ENCODE measurements around the gene F5.

DNA sequence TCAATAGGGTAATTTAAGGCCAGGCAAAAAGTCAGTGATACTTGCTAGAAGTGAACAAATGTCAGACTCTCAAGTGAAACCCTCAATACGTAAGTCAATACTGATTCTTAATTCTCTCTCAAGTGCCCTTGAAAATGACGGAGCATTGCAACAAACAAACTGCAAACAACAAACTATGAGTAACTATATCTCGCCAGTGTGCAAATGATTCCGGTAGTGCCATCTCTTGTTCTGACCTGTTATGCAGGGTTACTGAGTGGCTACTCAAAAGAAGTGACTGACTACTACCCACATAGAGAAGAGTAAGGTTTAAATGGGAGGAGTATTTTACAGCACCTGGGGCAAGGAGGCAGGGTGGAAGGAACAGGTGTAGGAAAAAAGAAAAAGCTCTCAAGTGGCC lies 102.2 kb downstream of the F5 start:
- no peak for TF ChIP-seq POLR2A (IDR thresholded peaks at IDR 0.05)
- TF ChIP-seq, protein P1, sequence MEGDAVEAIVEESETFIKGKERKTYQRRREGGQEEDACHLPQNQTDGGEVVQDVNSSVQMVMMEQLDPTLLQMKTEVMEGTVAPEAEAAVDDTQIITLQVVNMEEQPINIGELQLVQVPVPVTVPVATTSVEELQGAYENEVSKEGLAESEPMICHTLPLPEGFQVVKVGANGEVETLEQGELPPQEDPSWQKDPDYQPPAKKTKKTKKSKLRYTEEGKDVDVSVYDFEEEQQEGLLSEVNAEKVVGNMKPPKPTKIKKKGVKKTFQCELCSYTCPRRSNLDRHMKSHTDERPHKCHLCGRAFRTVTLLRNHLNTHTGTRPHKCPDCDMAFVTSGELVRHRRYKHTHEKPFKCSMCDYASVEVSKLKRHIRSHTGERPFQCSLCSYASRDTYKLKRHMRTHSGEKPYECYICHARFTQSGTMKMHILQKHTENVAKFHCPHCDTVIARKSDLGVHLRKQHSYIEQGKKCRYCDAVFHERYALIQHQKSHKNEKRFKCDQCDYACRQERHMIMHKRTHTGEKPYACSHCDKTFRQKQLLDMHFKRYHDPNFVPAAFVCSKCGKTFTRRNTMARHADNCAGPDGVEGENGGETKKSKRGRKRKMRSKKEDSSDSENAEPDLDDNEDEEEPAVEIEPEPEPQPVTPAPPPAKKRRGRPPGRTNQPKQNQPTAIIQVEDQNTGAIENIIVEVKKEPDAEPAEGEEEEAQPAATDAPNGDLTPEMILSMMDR (IDR thresholded peaks at IDR 0.05): no peak
